SK-N-SH (cell line): Measurements from ENCODE around the gene C1QL4. TPM values are rescaled to one million over a fixed set of nuclear protein-coding genes. Genes with fewer than 3 reads are reported as not detected.

ENCODE experiments used
- CHD2 ChIP-seq: fragments of 150-350 bp; IDR thresholded peaks from 2 replicates; pipeline ENCODE4 v1.6.1; 2018; ENCODE audit warnings: low read length; ENCODE audit not compliant: partially characterized antibody
- ELF1 ChIP-seq: IDR thresholded peaks from 2 replicates; pipeline ENCODE4 v1.4.0; 2012
- EZH2phosphoT487 ChIP-seq: fragments of 200-600 bp; sonication (generic); IDR thresholded peaks from 2 replicates; pipeline ENCODE4 v1.6.1; 2017; ENCODE audit warnings: low read depth, mixed run types, mild to moderate bottlenecking, antibody characterized with exemption, moderate library complexity, borderline replicate concordance
- FOXJ3 ChIP-seq: sonication (generic); formaldehyde crosslinking; IDR thresholded peaks from 2 replicates; pipeline ENCODE4 v1.5.1; 2020; ENCODE audit warnings: mild to moderate bottlenecking, missing genetic modification reagents
- FOXM1 ChIP-seq: IDR thresholded peaks from 2 replicates; pipeline ENCODE4 v1.4.0; 2012; ENCODE audit warnings: low read depth, mild to moderate bottlenecking
- GATA2 ChIP-seq: sonication (generic); formaldehyde crosslinking; IDR thresholded peaks from 2 replicates; pipeline ENCODE4 v1.5.0; 2020; ENCODE audit warnings: mild to moderate bottlenecking, missing genetic modification reagents
- JUND ChIP-seq: IDR thresholded peaks from 2 replicates; pipeline ENCODE4 v1.4.0; 2012
- MAX ChIP-seq: IDR thresholded peaks from 2 replicates; pipeline ENCODE4 v1.4.0; 2012; ENCODE audit warnings: low read depth
- MXI1 ChIP-seq: IDR thresholded peaks from 2 replicates; pipeline ENCODE4 v1.6.1; 2012; ENCODE audit warnings: mild to moderate bottlenecking, low read depth, low read length, improper control_type of control experiment
- NFIC ChIP-seq: IDR thresholded peaks from 2 replicates; pipeline ENCODE4 v1.4.0; 2012; ENCODE audit warnings: borderline replicate concordance
- PBX3 ChIP-seq: IDR thresholded peaks from 2 replicates; pipeline ENCODE4; 2012
- RAD21 ChIP-seq: IDR thresholded peaks from 2 replicates; pipeline ENCODE4 v1.6.1; 2012; ENCODE audit warnings: mild to moderate bottlenecking, low read length
- RCOR1 ChIP-seq: fragments of 150-350 bp; IDR thresholded peaks from 2 replicates; pipeline ENCODE4 v1.6.1; 2017; ENCODE audit warnings: antibody characterized with exemption, low read length
- REST ChIP-seq: IDR thresholded peaks from 2 replicates; pipeline ENCODE4 v1.6.1; 2012; ENCODE audit warnings: mild to moderate bottlenecking, low read depth, low read length, moderate library complexity
- RFX5 ChIP-seq: IDR thresholded peaks from 2 replicates; pipeline ENCODE4 v1.6.1; 2012; ENCODE audit warnings: mild to moderate bottlenecking, improper control_type of control experiment, low read length
- SMC3 ChIP-seq: IDR thresholded peaks from 2 replicates; pipeline ENCODE4 v1.6.1; 2012; ENCODE audit warnings: low read depth, low read length, improper control_type of control experiment
- TCF12 ChIP-seq: IDR thresholded peaks from 2 replicates; pipeline ENCODE4 v1.4.0; 2012
- TEAD4 ChIP-seq: IDR thresholded peaks from 2 replicates; pipeline ENCODE4 v1.4.0; 2012; ENCODE audit warnings: mild to moderate bottlenecking, borderline replicate concordance; ENCODE audit not compliant: insufficient read depth
- USF1 ChIP-seq: IDR thresholded peaks from 2 replicates; pipeline ENCODE4 v1.4.0; 2012; ENCODE audit warnings: low read depth, borderline replicate concordance
- USF2 ChIP-seq: fragments of 150-350 bp; IDR thresholded peaks from 2 replicates; pipeline ENCODE4 v1.6.1; 2017; ENCODE audit warnings: antibody characterized with exemption, low read length, low read depth, borderline replicate concordance
- YY1 ChIP-seq: IDR thresholded peaks from 2 replicates; pipeline ENCODE4 v1.4.0; 2012; ENCODE audit warnings: low read depth, mild to moderate bottlenecking
- ZBTB33 ChIP-seq: IDR thresholded peaks from 2 replicates; pipeline ENCODE4 v1.4.0; 2012; ENCODE audit warnings: low read depth, borderline replicate concordance
- polyA plus RNA-seq, 3 experiments: library from polyadenylated mRNA; depleted of rRNA; stranded (reverse); fragments of >200 nt; gene quantifications; 2 replicates each; pipeline ENCODE4 v1.2.3, GENCODE V29; 2012

The C1QL4 gene
- polyA plus RNA-seq, 1 of the 3 experiments (the other 2 are of a cell fraction), result 14.6 TPM

GRCh38 chr12:49358483-49359141 lies 21.6 kb upstream of the C1QL4 start (continued):
- TF ChIP-seq USF1 (no peak), SMC3 (peak; percentile 92), EZH2phosphoT487 (no peak), MXI1 (0 out of 2 replicates have a peak, but pooled peaks have one; percentile 33), TCF12 (no peak), RCOR1 (no peak), PBX3 (no peak), MAX (0 out of 2 replicates have a peak, but pooled peaks have one; percentile 16), ZBTB33 (no peak), JUND (no peak), YY1 (no peak), USF2 (no peak), FOXM1 (no peak), NFIC (no peak), REST (no peak), RAD21 (peak; percentile 97), TEAD4 (no peak), RFX5 (no peak), FOXJ3 (CRISPR knock-in tag) (no peak), CHD2 (no peak), ELF1 (no peak), GATA2 (CRISPR knock-in tag) (no peak)
